GM12878 (cell line): ENCODE data around the gene RNF220. TPM values are rescaled to one million over a fixed set of nuclear protein-coding genes. Genes with fewer than 3 reads are reported as not detected.

Source experiments
- ATAC-seq: fragments of 200-7000 bp; cut with Tn5 transposase; 3 replicates; pipeline ENCODE4 v1.9.1; 2020; ENCODE audit warnings: mild to moderate bottlenecking, moderate library complexity
- BruUV-seq: library from RNA; stranded (reverse); fragments of 400-500 nt; replicated peaks from 2 replicates; lab custom pipeline; 2021; lab: Mats Ljungman, UMichigan
- CTCF ChIA-PET: fragments of 300-600 bp; sonication (Branson Sonifier 250); formaldehyde crosslinking; extraction: SDS; loops from one replicate; lab custom pipeline; 2021; ENCODE audit warnings: inconsistent platforms; lab: Yijun Ruan, JAX
- POLR2A ChIA-PET: fragments of 350-600 bp; formaldehyde crosslinking; extraction: SDS; loops from one replicate; lab custom pipeline; 2021; ENCODE audit warnings: inconsistent platforms; lab: Charles Lee
- RAD21 ChIA-PET: fragments of 300-600 bp; sonication (Branson Sonifier 250); formaldehyde crosslinking; loops from one replicate; lab custom pipeline; 2023; ENCODE audit warnings: antibody characterized with exemption; ENCODE audit not compliant: unreplicated experiment; lab: Charles Lee
- SMC1A ChIA-PET: fragments of 300-600 bp; sonication (Branson Sonifier 250); formaldehyde crosslinking; loops from one replicate; lab custom pipeline; 2023; ENCODE audit not compliant: unreplicated experiment, uncharacterized antibody; lab: Charles Lee
- DNase-seq: peaks from one replicate; pipeline ENCODE4 v3.0.0-alpha.2; 2011; ENCODE audit warnings: low read depth, low spot score
- FAIRE-seq: peaks from 3 replicates; lab custom pipeline; 2011; peaks lifted over from hg19 to GRCh38; lab: Jason Lieb, UNC
- H2AFZ ChIP-seq: 2 replicates; pipeline ENCODE4 v1.6.0; 2011; ENCODE audit warnings: low read depth, low read length, control low read depth; ENCODE audit not compliant: control insufficient read depth
- H3K27ac ChIP-seq: 2 replicates; pipeline ENCODE4 v1.5.1; 2011; ENCODE audit warnings: control low read depth; ENCODE audit not compliant: control insufficient read depth, insufficient read depth
- H3K27me3 ChIP-seq, 2 experiments: replicated peaks in 1 of 2; 2 replicates each; pipeline versions ENCODE4 v1.6.0 to v1.6.1; 2011; ENCODE audit warnings: low read length in 1 of 2; ENCODE audit not compliant: control insufficient read depth in 2 of 2, insufficient read depth in 2 of 2
- H3K36me3 ChIP-seq, 2 experiments: 2 replicates each; pipeline ENCODE4 v1.5.1; 2011; ENCODE audit warnings: low read length in 1 of 2; ENCODE audit not compliant: control insufficient read depth in 2 of 2, insufficient read depth in 2 of 2
- H3K4me1 ChIP-seq: 2 replicates; pipeline ENCODE4 v1.6.1; 2011; ENCODE audit warnings: mild to moderate bottlenecking, low read length, moderate library complexity, mixed read lengths; ENCODE audit not compliant: control insufficient read depth, insufficient read depth
- H3K4me2 ChIP-seq: 2 replicates; pipeline ENCODE4 v1.6.0; 2011; ENCODE audit warnings: control low read depth; ENCODE audit not compliant: control insufficient read depth, insufficient read depth
- H3K4me3 ChIP-seq: fragments of 200-600 bp; sonication (generic); 2 replicates; pipeline ENCODE4 v1.5.1; 2016
- H3K79me2 ChIP-seq: 2 replicates; pipeline ENCODE4 v1.6.0; 2011; ENCODE audit warnings: low read length; ENCODE audit not compliant: control insufficient read depth, insufficient read depth
- H3K9ac ChIP-seq: 2 replicates; pipeline ENCODE4 v1.8.0; 2011; ENCODE audit warnings: low read length, control low read depth, mixed read lengths; ENCODE audit not compliant: control insufficient read depth, insufficient read depth
- H3K9me3 ChIP-seq: replicated peaks from 3 replicates; pipeline ENCODE4 v1.5.1; 2011; ENCODE audit warnings: mild to moderate bottlenecking, low read length; ENCODE audit not compliant: control insufficient read depth, insufficient read depth
- H4K20me1 ChIP-seq: 2 replicates; pipeline ENCODE4 v1.6.0; 2011; ENCODE audit not compliant: control insufficient read depth, insufficient read depth
- ATF7 ChIP-seq: fragments of 450-650 bp; IDR thresholded peaks from 2 replicates; pipeline ENCODE4 v1.6.1; 2016; ENCODE audit warnings: low read depth, mild to moderate bottlenecking
- HDGF ChIP-seq: fragments of 450-650 bp; IDR thresholded peaks from 2 replicates; pipeline ENCODE4 v1.6.1; 2016; ENCODE audit warnings: antibody characterized with exemption
- MYC ChIP-seq: IDR thresholded peaks from 2 replicates; pipeline ENCODE4 v1.6.1; 2011; ENCODE audit warnings: mild to moderate bottlenecking, low read length, moderate library complexity, inconsistent platforms; ENCODE audit not compliant: insufficient read depth, insufficient replicate concordance, insufficient read length, severe bottlenecking
- PKNOX1 ChIP-seq: fragments of 450-650 bp; IDR thresholded peaks from 2 replicates; pipeline ENCODE4 v1.6.1; 2016; ENCODE audit warnings: mild to moderate bottlenecking
- POLR2A ChIP-seq: IDR thresholded peaks from 2 replicates; pipeline ENCODE4 v1.6.1; 2011; ENCODE audit warnings: low read depth, mild to moderate bottlenecking, low read length
- RUNX3 ChIP-seq: IDR thresholded peaks from 2 replicates; pipeline ENCODE4 v1.6.1; 2012; ENCODE audit warnings: low read length, inconsistent platforms
- TAF1 ChIP-seq: IDR thresholded peaks from 2 replicates; pipeline ENCODE4 v1.6.1; 2011; ENCODE audit warnings: mild to moderate bottlenecking, low read depth, low read length, borderline replicate concordance
- WGBS: methylation state at CpG from one replicate; pipeline ENCODE4 v1.1.6; 2016; ENCODE audit warnings: low lambda C conversion rate; ENCODE audit not compliant: insufficient replicate concordance, insufficient coverage; ENCODE audit errors: missing lambda C conversion rate; 5-methylcytosine and 5-hydroxymethylcytosine counted together
- in situ Hi-C: fragments of 300-500 bp; cut with MboI; formaldehyde crosslinking; loops from 9 replicates; pipeline ENCODE4 v1.14.3; 2018; ENCODE audit warnings: mixed read lengths
- intact Hi-C: fragments of 100-400 bp; cut with micrococcal nuclease; formaldehyde crosslinking; loops from one replicate; pipeline ENCODE4 v1.14.2; 2022; ENCODE audit not compliant: unreplicated experiment
- polyA plus RNA-seq, 11 experiments: library from polyadenylated mRNA; depleted of rRNA in 4 of 11; unstranded in 6 of 11; stranded (reverse) in 5 of 11; fragments of >200 nt; fragmentation: Nextera tagmentation in 4 of 11; fragmentation: Illumina TruSeq in 1 of 11; extraction: Ambion mirVana in 4 of 11; extraction: Trizol in 1 of 11; gene quantifications; 1 replicate in 1 of 11; 2 replicates in 10 of 11; pipeline versions ENCODE4 v1.2.1 to v1.2.3, GENCODE V29; 2011 to 2016; ENCODE audit warnings: inconsistent platforms in 2 of 11, missing spikeins in 2 of 11, low read depth in 1 of 11
- total RNA-seq, 4 experiments: library from RNA; depleted of rRNA in 3 of 4; stranded (reverse); fragments of >200 nt in 3 of 4; fragmentation: Illumina TruSeq in 1 of 4; extraction: Trizol in 1 of 4; gene quantifications; 2 replicates each; pipeline versions ENCODE4 v1.2.1 to v1.2.3, GENCODE V29; 2013 to 2021

The RNF220 gene
- total and polyA plus RNA-seq, 10 of the 15 experiments (the other 5 are each of a cell fraction or from before 2014, with no cell fraction given) = 4.6 to 84.1 (median 53.7) TPM

- Histone ChIP-seq H3K36me3 (no peaks in the 10 kb centered on the region), H3K4me2 (no peak overlapping the region), H4K20me1 (no peaks in the 10 kb centered on the region), H3K4me3 (no peak overlapping the region), H3K27me3 (no peaks in the 10 kb centered on the region), H3K27ac (no peak overlapping the region), H2AFZ (no peak overlapping the region), H3K4me1 (peaks cover 50% of the 10 kb centered on the region), H3K79me2 (peaks cover 5% of the 10 kb centered on the region), H3K9me3 (no peaks in the 10 kb centered on the region), H3K9ac (no peak overlapping the region)
- DNase-seq (no peak), FAIRE-seq (no peak), ATAC-seq (no peak)
- in situ Hi-C loops (no loop called here), intact Hi-C loops (no loop called here)
- ChIA-PET CTCF (interaction anchor here (1.1 to 2.4 kb wide), 2 partner anchors 24 to 27 kb away, joined by 3 to 6 read pairs; no protein-coding TSS in a partner anchor), POLR2A (interaction anchor here (0.9 kb wide), 1 partner anchor 48 kb away, joined by 3 read pairs; no protein-coding TSS in a partner anchor), RAD21 (interaction anchor here (0.9 kb wide), 1 partner anchor 33 kb away, joined by 3 read pairs; no protein-coding TSS in a partner anchor), SMC1A (interaction anchor here (0.9 kb wide), 1 partner anchor 13 kb away, joined by 3 read pairs; no protein-coding TSS in a partner anchor)
- BruUV-seq = no TSS peak
- TF ChIP-seq HDGF (no peak), ATF7 (no peak), POLR2A (no peak), PKNOX1 (no peak), TAF1 (no peak), RUNX3 (no peak), MYC (no peak)
- 88% methylated on average over 5 of the region's 5 CpGs for WGBS
Observed at GRCh38 chr1:44679468-44679867, 274.4 kb downstream of the RNF220 start.
